Neural cell (in vitro differentiated cells): Measurements from ENCODE around the gene SIGLEC6.

ENCODE experiments used
- CTCF ChIP-seq: fragments of 450-650 bp; IDR thresholded peaks from 2 replicates; pipeline ENCODE4 v1.5.1; 2014; ENCODE audit warnings: antibody characterized with exemption, mild to moderate bottlenecking, moderate library complexity; ENCODE audit not compliant: poor library complexity, severe bottlenecking
- EP300 ChIP-seq: fragments of 450-650 bp; conservative IDR thresholded peaks from 2 replicates; pipeline ENCODE4 v1.6.1; 2014; ENCODE audit warnings: antibody characterized with exemption, mild to moderate bottlenecking, moderate library complexity; ENCODE audit not compliant: poor library complexity, severe bottlenecking
- EZH2 ChIP-seq: fragments of 200-600, 300-800 bp; shearing (Covaris generic), sonication (generic); IDR thresholded peaks from 2 replicates; pipeline ENCODE4 v1.6.1; 2014; ENCODE audit warnings: antibody characterized with exemption, low read length, borderline replicate concordance, mild to moderate bottlenecking; ENCODE audit not compliant: insufficient read depth, poor library complexity, severe bottlenecking
- POLR2AphosphoS5 ChIP-seq: IDR thresholded peaks from 2 replicates; pipeline ENCODE4 v1.6.1; 2012
- RAD21 ChIP-seq: fragments of 450-650 bp; conservative IDR thresholded peaks from 2 replicates; pipeline ENCODE4 v1.6.1; 2014; ENCODE audit warnings: antibody characterized with exemption, mild to moderate bottlenecking, moderate library complexity
- TAF1 ChIP-seq: IDR thresholded peaks from 2 replicates; pipeline ENCODE4 v1.6.1; 2012; ENCODE audit warnings: low read depth

DNA sequence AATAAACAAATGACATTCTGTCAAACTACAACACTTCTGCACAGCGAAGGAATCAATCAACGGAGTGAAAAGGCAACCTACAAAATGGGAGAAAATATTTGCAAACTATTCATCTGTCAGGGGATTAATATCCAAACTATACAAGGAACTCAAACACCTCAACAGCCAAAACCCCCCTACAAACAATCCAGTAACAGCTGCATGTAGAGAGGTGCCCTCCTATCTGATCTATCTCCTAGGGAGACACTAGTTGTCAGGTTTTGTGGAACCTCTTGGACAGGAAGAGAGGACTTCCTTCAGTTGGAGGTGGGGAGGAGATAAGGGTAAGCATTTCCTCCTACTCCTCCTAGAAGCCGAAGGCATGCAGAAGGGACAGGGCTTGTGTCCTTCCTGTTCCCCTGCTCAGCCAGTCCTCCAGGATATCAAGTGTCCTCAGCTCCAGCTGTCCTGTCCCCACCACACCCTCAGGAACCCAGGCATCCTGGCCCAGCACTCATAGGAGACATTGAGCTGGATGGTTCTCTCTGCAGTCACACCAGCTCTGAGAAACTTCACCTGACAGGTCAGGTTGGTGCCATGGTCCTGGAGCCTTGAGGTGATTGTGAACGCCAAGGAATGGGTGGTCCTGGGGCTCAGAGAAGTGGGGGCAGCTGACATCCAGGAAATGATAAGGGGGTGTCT lies 63.5 kb downstream of the SIGLEC6 start:
- TF ChIP-seq CTCF (no peak), EZH2 (no peak), EP300 (no peak), POLR2AphosphoS5 (no peak), TAF1 (no peak), RAD21 (no peak)
